GM12865 (cell line): Measurements from ENCODE around the gene ANKFN1.

Experiments used
- DNase-seq: peaks from one replicate; pipeline ENCODE4 v3.0.0; 2010; ENCODE audit warnings: low read depth
- H3K4me3 ChIP-seq: 2 replicates; pipeline ENCODE4 v1.5.1; 2011; ENCODE audit warnings: mild to moderate bottlenecking, low read depth, low read length, control low read depth
- CTCF ChIP-seq: IDR thresholded peaks from 2 replicates; pipeline ENCODE4 v1.5.1; 2011; ENCODE audit warnings: low read length, control low read depth, low read depth, inconsistent platforms; ENCODE audit not compliant: insufficient read depth; ENCODE audit errors: missing control alignments

Gene ANKFN1

GRCh38 chr17:56177361-56177760 is 24.1 kb downstream of the ANKFN1 start:
- no peak overlapping the region for H3K4me3 ChIP-seq
- DNase-seq = no peak
- no peak for TF ChIP-seq CTCF

GRCh38 chr17:56178203-56178602 is 24.9 kb downstream of the ANKFN1 start:
- DNase-seq = no peak
- no peak for TF ChIP-seq CTCF
- no peak overlapping the region for H3K4me3 ChIP-seq

DNA sequence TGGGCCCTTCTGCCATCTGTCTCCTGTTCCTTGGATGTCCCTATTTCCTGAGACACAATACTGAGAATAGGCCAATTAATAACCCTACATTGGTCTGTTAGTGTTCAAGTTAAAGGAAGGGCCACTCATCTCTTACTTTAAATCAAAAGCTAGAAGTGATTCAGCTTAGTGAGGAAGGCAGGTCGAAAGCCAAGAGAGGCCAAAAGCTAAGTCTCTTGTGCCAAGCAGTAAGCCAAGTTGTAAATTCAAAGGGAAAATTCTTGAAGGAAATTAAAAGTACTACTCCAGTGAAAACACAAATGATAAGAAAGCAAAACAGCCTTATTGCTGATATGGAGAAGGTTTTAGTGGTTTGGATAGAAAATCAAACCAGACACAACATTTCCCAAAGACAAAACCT is 28.8 kb downstream of the ANKFN1 start:
- no peak for TF ChIP-seq CTCF
- no peak overlapping the region for H3K4me3 ChIP-seq
- no peak for DNase-seq

DNA sequence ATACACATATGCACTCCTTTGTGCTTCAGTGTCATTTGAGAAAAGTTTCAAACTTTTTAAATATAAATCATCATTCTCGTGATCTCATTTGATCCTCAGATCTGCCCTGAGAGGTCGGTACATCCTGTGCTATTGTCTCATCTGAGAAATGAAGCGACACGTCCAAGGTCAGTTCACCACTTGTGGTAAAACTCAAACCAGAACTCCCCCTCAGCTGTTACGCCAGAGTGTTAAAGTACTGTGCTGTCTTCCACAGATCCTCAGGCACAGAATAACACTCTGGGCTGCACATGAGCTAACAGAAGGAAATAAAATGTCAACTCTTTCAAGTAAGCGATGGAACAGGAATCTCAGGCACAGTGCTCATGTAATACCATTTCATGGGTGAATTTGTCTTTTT is 31.4 kb downstream of the ANKFN1 start:
- no peak overlapping the region for H3K4me3 ChIP-seq
- no peak for DNase-seq
- TF ChIP-seq CTCF = no peak

DNA sequence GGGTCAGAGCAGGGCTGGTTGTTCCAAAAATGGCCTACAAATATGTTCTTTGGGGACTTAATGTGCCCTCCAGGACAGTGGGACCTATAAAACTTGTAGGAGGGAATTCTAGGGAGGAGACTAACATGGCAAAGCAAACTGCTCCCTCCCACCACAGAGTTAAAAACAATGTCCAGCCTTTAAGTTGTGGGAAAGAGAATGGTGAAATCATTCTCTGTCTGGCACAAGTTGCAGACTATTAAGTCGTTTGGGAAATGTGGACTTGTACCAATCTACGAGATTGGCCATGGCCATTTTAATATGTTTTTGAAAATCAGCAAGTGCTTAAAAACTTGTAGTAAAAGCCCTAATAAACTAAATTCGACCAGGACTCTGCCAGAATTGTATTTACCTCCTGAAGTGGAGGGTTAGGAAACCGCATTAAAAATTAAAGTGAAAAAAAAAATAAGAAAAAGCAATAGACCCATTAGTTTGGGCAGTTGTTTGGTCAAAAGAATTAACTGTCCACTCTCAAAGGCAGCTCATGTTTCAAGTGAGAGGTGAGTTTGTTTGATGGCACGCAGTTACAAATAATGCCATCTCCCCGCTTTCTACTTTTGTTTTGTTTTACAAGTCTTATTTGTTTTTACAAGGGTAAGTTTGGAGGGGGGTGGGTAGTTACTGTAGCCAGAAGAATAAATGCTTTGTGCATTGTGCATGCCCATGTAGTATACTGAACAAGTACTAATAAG is 32.4 kb downstream of the ANKFN1 start:
- no peak for DNase-seq
- TF ChIP-seq CTCF = no peak
- no peak overlapping the region for H3K4me3 ChIP-seq

DNA sequence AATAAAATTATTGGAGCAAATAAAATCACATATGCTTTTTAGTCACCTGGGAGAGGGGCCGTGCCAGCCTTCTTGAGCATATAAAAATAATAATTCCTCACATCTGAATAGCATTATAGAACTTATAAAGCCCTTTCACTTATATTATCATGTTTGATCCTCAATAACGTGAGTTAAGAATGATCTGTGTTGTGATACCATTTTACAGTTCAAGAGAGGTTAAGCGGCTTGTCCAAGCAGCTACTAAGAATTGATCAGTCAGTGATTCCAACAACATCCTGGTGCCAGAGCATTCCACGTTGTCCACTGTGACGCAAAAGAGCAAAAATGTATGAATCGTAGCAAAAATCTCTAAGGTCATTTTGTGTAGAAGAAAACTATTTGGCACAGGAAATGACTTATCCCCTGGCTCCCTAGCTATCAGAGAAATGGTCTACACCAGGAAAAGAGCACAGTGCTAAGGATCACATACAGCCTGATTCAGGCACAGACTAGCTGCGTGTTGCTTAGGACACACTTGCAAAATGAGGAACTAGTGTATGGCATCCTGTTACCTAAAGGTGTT is 33.0 kb downstream of the ANKFN1 start:
- DNase-seq = no peak
- no peak overlapping the region for H3K4me3 ChIP-seq
- no peak for TF ChIP-seq CTCF

DNA sequence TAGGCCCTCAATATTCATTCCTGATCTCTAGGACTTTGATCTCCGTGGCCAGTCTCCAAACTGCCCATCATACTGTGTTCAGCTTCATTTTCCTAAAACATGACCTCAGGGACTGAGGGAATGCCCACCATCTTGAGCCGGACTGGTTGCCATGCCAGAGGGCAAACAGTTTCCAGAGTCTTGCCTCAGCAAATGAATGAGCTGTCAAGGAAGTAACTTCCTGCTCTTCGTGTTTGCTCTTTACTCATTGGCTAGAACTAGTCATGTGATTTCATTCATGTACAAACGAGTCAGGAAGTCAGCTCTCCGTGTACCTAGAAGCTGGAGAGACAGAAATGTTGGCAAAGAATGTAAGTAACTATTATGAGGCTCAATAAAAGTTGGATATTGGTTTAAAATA is 50.2 kb downstream of the ANKFN1 start:
- DNase-seq = peak; percentile 45
- no peak overlapping the region for H3K4me3 ChIP-seq
- no peak for TF ChIP-seq CTCF
